Kidney glomerular epithelial cell (primary cell): ENCODE data around the gene RBM33.

ENCODE experiments used
- DNase-seq: peaks from one replicate; lab custom pipeline; 2025; lab: John Stamatoyannopoulos, UW

Gene RBM33

GRCh38 chr7:155694851-155695250 lies 50.4 kb downstream of the RBM33 start:
- DNase-seq: peak; percentile 1

- no peak for DNase-seq
Observed at GRCh38 chr7:155696747-155697146, 52.3 kb downstream of the RBM33 start.

GRCh38 chr7:155698633-155699032 lies 54.2 kb downstream of the RBM33 start:
- no peak for DNase-seq

GRCh38 chr7:155699180-155699579 lies 54.7 kb downstream of the RBM33 start:
- DNase-seq: no peak

GRCh38 chr7:155700847-155701246 lies 56.4 kb downstream of the RBM33 start:
- DNase-seq: no peak

DNA sequence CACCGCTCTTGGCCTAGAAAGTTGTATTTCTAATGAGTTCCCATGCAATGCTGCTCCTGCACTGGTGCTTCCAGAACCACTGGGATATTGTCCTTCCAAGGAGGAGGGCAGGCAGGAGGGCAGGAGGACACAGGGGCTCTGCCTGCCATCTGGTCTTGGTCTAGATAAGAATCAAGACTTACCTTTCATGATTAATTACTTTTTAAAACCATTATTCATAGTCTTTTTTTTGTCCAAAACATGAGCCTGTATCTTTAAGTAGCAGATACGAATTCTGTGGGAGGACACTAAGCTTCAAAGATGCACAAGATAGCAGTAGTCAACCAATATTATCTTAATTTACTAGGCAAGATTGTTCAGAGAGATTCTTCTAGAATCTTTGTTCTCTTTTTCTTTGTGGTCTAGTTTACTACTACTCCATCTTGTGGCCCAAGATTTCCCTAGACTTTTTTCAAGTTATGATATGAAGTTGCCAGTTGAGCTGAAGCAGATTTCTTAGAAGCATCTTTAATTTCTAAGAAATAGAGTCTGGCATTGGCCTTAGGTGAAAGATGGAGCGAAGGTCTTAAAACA lies 57.6 kb downstream of the RBM33 start:
- DNase-seq: no peak

DNA sequence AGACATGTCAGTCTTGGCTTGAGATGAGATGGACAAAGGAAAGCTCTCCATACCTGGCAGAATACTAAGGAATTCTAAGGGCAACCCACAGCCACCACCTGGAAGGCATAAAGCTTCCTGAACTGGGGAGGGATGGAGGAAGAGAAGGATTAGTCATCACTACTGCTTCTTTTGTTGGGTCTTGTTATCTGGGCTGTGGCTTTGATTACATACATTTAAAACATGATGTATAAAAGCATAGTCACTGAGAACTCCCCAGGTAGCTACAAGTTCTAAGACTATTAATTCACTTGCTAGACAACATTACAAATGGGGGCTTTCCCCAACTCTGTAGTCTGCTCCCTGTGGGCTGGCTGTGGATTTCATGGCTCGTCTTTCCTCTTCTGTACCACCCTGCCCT lies 58.2 kb downstream of the RBM33 start:
- no peak for DNase-seq

- DNase-seq: no peak
Observed at GRCh38 chr7:155705623-155706360, 61.3 kb downstream of the RBM33 start.

DNA sequence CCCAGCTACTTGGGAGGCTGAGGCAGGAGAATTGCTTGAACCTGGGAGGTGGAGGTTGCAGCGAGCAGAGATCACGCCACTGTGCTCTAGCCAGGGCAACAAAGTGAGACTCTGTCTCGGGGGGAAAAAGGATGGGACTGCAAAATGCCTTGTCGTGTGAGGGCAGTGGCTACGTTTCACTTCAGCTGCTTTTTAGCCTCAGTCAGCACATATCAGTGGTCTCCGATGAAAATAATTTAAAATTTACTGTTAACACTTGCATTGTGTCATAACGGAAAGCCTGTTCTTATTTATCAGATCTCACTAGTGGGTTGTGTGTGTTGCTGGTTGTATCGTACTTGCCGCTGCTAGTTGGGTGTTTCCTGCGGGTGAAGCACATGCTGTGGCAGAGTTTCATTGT lies 61.9 kb downstream of the RBM33 start:
- no peak for DNase-seq

DNA sequence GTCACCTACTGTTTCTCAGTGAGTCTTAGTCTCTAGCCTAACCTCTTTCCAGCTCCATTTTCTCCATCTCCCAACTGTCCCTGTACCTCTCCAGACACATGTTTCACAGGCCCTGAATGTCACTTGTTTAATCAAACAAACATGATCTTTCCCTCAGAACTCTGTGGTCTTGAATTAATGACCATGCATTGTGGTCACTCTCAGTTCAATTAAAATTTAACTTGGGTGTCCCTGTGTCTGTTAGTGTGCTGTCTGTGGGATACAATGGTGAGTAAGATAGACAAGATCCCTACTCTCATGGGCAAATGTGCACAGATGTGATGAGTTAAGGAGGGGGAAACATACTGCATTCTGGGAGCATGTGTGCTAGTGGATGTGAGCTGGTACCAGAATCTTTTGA lies 65.0 kb downstream of the RBM33 start:
- DNase-seq: peak; percentile 10

GRCh38 chr7:155710031-155710430 lies 65.6 kb downstream of the RBM33 start:
- no peak for DNase-seq

DNA sequence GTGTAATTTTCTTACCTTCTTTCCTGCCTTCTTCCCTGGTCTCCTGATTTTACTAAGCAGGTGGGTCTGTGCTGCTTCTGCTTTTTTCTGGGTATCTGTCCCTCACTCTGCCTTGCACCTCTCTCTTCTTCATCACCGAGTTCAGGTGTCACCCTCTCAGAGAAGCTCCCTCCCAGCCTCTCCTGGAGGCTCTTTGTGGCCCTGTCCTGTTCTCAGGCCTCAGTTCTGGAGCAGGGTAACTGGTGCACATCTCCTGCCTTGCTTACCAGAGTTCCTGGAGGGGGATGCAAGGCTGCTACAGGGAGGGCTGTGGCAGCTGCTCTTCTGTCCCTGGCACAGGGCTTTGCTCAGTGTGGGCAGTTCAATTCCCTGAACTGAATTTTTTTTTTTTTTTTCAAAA lies 66.1 kb downstream of the RBM33 start:
- no peak for DNase-seq

DNA sequence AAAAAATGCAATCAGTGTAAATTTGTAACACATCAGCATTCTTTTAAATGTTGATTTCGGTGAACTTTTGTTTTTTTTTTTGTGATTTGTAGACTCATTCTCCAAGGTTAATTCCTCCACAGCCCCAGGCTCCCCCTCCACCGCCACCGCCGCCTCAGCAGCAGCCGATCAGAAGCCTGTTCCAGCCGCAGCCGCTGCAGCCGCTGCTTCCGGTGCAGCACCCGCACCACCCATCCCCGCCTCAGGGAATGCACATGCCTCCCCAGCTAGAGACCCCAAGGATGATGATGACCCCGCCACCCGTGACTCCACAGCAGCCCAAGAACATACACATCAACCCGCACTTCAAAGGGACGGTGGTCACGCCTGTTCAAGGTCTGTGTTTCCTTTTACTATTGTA lies 66.6 kb downstream of the RBM33 start:
- no peak for DNase-seq

DNA sequence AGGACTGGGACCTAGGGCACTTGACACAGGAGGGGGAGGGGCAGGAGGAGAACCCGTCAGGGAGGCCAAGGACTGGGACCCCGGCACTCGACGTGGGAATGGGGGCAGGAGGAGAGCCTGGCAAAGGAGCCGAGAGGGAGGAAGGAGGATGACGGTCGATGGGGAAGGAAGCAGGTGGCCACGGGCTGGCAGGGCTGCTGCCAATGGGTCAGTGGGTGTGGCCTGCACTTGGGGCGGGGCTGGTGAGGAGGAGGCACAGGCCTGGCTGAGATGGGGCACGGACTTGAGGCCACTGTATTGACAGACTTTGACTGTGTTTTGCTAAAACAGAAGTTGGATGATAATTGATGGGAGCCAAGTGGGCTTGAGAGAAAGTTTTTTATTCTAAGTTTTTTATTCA lies 68.9 kb downstream of the RBM33 start:
- DNase-seq: no peak

GRCh38 chr7:155714702-155715101 lies 70.2 kb downstream of the RBM33 start:
- DNase-seq: no peak

DNA sequence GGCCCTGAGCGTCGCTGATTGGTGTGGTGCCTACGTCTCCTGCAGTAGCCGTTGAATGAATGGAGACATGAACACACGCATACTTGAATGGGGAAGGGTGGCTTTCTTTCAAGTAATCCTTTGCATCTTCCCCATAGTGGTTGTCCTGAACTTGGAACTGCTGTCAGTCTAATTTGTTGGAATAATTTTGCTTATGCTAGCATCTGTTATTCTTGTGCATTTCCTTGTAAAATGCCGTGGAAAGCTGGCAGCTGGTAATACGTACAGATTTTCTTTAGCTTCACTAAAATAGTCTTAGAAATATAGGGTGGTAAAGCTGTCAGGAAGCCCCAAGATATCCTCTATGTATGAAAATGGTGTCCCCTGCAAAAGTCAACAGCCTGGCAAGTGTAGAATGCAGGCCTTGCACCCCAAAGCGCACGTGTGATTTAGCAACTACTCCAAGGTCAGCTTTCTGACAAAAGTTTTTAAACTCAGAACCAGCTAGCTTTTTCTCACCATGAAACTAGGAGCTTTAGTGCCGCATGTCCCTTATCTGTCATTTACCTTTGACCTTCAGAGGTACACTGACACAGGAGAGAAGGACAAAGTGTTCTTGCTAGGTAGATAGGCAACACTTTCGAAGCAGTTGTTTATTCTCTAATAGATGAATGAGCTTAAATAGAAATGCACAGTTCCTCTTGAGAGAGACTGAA lies 70.8 kb downstream of the RBM33 start:
- DNase-seq: no peak

DNA sequence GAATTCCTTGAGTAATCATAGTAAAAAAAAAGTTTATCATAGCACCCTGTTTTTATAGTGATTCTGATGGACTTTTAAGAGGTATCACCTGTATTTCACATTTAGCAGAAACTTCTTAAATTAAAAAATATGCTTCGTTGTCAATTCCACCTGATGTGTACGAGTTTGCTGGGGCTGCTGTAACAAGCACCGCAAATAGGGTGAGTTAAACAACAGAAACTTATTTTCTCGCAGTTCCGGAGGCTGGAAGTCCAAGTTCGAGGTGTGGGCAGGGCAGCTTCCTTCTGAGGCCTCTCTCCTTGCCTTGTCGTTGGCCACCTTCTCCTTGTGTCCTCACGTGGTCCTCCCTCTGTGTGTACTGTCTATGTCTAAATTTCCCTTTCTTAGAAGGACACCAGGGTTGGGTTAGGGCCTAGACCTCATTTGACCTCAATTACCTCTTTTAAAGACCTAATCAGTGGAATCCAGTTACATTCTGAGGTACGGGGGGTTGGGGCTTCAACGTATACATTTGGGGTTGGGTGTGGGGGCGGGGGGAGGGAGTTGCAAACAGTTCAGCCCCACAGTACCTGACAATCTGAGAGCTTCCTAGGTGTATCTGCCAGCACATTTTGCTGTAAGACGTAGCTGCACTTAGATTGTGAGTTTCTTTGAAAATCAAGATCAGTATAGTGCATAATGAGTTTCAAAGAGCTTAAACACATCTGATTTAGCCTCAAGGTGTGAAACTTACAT lies 72.7 kb downstream of the RBM33 start:
- DNase-seq: no peak

- DNase-seq: no peak
Observed at GRCh38 chr7:155721056-155721455, 76.6 kb downstream of the RBM33 start.

GRCh38 chr7:155722118-155722517 lies 77.7 kb downstream of the RBM33 start:
- DNase-seq: no peak

DNA sequence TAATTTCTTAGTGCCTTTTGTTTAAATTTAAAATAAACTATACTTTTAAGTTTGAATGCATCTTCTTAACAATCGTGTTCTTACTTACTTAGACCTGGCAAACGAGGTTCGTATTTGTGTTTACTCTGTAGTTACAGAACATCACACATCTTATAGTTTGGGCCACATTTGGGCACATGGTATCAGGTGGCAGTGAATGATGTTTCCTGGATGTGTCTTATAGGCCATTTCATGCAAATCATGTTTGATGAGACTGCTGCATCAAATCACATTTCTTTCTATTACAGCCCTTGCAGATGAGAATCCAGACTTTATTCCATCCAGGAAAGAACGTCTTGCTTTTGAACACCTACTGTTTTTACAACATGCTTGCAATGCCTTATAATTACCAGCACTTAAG lies 78.5 kb downstream of the RBM33 start:
- DNase-seq: no peak

DNA sequence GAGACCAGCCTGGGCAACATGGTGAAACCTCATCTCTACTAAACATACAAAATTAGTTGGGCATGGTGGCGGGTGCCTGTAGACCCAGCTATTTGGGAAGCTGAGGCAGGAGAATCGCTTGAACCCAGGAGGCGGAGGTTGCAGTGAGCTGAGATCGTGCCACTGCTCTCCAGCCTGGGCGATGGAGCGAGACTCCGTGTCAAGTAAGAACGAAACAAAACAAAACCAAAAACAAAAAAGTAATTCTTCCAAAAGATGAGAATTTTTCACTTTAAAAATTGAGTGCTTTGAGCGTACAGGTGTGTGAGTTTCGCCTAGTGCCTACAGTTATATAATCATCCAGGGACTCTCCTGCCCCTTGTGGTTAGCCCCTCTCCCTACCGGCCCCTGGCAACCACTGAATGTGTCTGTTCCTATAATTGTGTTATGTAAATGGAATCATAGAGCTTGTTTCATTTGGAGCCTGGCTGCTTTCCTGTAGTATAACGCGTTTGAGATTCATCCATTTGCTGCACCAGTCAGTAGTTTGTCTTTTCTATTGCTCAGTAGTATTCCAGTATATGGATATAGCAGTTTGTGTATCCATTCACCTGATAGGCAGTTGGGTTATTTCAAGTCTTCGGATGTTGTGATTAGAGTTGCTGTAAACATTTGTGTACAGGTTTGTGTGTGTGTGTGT lies 80.0 kb downstream of the RBM33 start:
- DNase-seq: no peak

GRCh38 chr7:155725006-155725355 lies 80.5 kb downstream of the RBM33 start:
- DNase-seq: no peak
